MM.1S (cell line): ENCODE measurements around the gene DAD1.

Source experiments
- CTCF ChIP-seq: fragments of 300-600 bp; sonication (generic); IDR thresholded peaks from 2 replicates; pipeline ENCODE4 v1.5.1; 2016; ENCODE audit warnings: antibody characterized with exemption, low read length, mixed read lengths
- EZH2 ChIP-seq: fragments of 300-600 bp; sonication (generic); optimal IDR thresholded peaks from 2 replicates; pipeline ENCODE3; 2017; ENCODE audit warnings: low read depth, mild to moderate bottlenecking, antibody characterized with exemption, low read length, mixed read lengths

GRCh38 chr14:22593189-22593588, 4.2 kb upstream of the DAD1 start:
- TF ChIP-seq CTCF (no peak), EZH2 (no peak)
